Activated CD8-positive, alpha-beta memory T cell treated with anti-CD3 and anti-CD28 coated beads, Interleukin-2, amount 50 U/mL, for 1 hour (primary cell): ENCODE measurements around the gene OR9I1.

Experiments
- DNase-seq: peaks from one replicate; pipeline ENCODE4 v3.0.0-alpha.2; 2020; ENCODE audit errors: extremely low read depth

The OR9I1 gene

GRCh38 chr11:58125469-58125868 lies at the start of gene OR9I1:
OR9I1 (minus strand) TSS chr11:58125530; CDS start chr11:58119444, 6,086 bp downstream.
- no peak for DNase-seq

GRCh38 chr11:58165504-58166106 lies 40.3 kb upstream of the OR9I1 start:
- DNase-seq: no peak

GRCh38 chr11:58164990-58165389 lies 39.7 kb upstream of the OR9I1 start:
- DNase-seq: no peak

- no peak for DNase-seq
These were observed 39.1 kb upstream of the OR9I1 start for GRCh38 chr11:58164389-58164788.

- no peak for DNase-seq
These were observed 27.5 kb upstream of the OR9I1 start for GRCh38 chr11:58152781-58153180.

GRCh38 chr11:58142761-58143160 lies 17.4 kb upstream of the OR9I1 start:
- no peak for DNase-seq

- DNase-seq: no peak
These were observed 9.8 kb upstream of the OR9I1 start for GRCh38 chr11:58135171-58135570.

GRCh38 chr11:58134151-58134550 lies 8.8 kb upstream of the OR9I1 start:
- no peak for DNase-seq

- DNase-seq: no peak
These were observed 8.2 kb upstream of the OR9I1 start for GRCh38 chr11:58133309-58134076.

GRCh38 chr11:58127350-58127749 lies 2.0 kb upstream of the OR9I1 start:
- no peak for DNase-seq

- no peak for DNase-seq
These were observed 4.2 kb downstream of the OR9I1 start for GRCh38 chr11:58121096-58121495.

- DNase-seq: no peak
These were observed 27.9 kb downstream of the OR9I1 start for GRCh38 chr11:58097437-58097836.

GRCh38 chr11:58086528-58086927 lies 38.8 kb downstream of the OR9I1 start:
- DNase-seq: no peak

- no peak for DNase-seq
These were observed 49.5 kb downstream of the OR9I1 start for GRCh38 chr11:58075781-58076180.

GRCh38 chr11:58070585-58070984 lies 54.7 kb downstream of the OR9I1 start:
- DNase-seq: no peak

GRCh38 chr11:58068655-58069054 lies 56.7 kb downstream of the OR9I1 start:
- no peak for DNase-seq

- no peak for DNase-seq
These were observed 57.6 kb downstream of the OR9I1 start for GRCh38 chr11:58067685-58068084.
